ENCODE measurements around the gene NOX5. TPM values are rescaled to one million over a fixed set of nuclear protein-coding genes. Genes with fewer than 3 reads are reported as not detected.

NOX5 gene
- total RNA-seq, 2 experiments from 2014 or later, result not detected

- H4K20me1 ChIP-seq (ENCODE audit: insufficient read depth, low read length), result no peaks in the 10 kb centered on the region
- no TSS peak for BruUV-seq (replicated peaks)
- no peak overlapping the region for H2AFZ ChIP-seq (ENCODE audit: low read length)
- TF ChIP-seq CTCF (conservative IDR thresholded peaks at IDR 0.05; ENCODE audit: low read length) (no peak), EZH2phosphoT487 (IDR thresholded peaks at IDR 0.05; ENCODE audit: borderline replicate concordance, low read depth, low read length) (no peak)
- H3K4me1 ChIP-seq (ENCODE audit: insufficient read depth, low read length, poor library complexity, severe bottlenecking), result no peaks in the 10 kb centered on the region
- H3K4me3 ChIP-seq (ENCODE audit: low read depth, low read length, poor library complexity, severe bottlenecking), result no peak overlapping the region
- no peaks in the 10 kb centered on the region for H3K9me2 ChIP-seq (ENCODE audit: insufficient read depth, low read length)
- no peak overlapping the region for H3K27ac ChIP-seq (ENCODE audit: low read depth, low read length, poor library complexity, severe bottlenecking)
- POLR2A ChIA-PET, result interaction anchor here (0.6 kb wide), 1 partner anchor 300 kb away, joined by 4 read pairs; no protein-coding TSS in a partner anchor
- H3K79me2 ChIP-seq (ENCODE audit: insufficient read depth, low read depth, low read length), result no peaks in the 10 kb centered on the region
- H3K9me3 ChIP-seq (ENCODE audit: low read length), result peaks cover 6% of the 10 kb centered on the region; the same call in 1 of the 2 replicates
- intact Hi-C loops (cut with micrococcal nuclease; ENCODE audit: unreplicated experiment), result no loop called here
- no peak for DNase-seq (ENCODE audit: low spot score)
- no peak overlapping the region for H3K4me2 ChIP-seq (ENCODE audit: low read length)
- H3K36me3 ChIP-seq (ENCODE audit: insufficient read depth, low read length), result no peaks in the 10 kb centered on the region
- CTCF ChIA-PET (ENCODE audit: unreplicated experiment), result no interaction called here
Observed at GRCh38 chr15:69002783-69003182, 11.7 kb upstream of the NOX5 start.

- H2AFZ ChIP-seq (ENCODE audit: low read length), result no peak overlapping the region
- H3K4me3 ChIP-seq (ENCODE audit: low read depth, low read length, poor library complexity, severe bottlenecking), result no peak overlapping the region
- TF ChIP-seq CTCF (conservative IDR thresholded peaks at IDR 0.05; ENCODE audit: low read length), result no peak
- no peak for TF ChIP-seq EZH2phosphoT487 (IDR thresholded peaks at IDR 0.05; ENCODE audit: borderline replicate concordance, low read depth, low read length)
- POLR2A ChIA-PET, result no interaction called here
- no peaks in the 10 kb centered on the region for H3K9me2 ChIP-seq (ENCODE audit: insufficient read depth, low read length)
- H3K4me2 ChIP-seq (ENCODE audit: low read length), result no peak overlapping the region
- no peak overlapping the region for H3K27ac ChIP-seq (ENCODE audit: low read depth, low read length, poor library complexity, severe bottlenecking)
- H4K20me1 ChIP-seq (ENCODE audit: insufficient read depth, low read length), result no peaks in the 10 kb centered on the region
- no peaks in the 10 kb centered on the region for H3K79me2 ChIP-seq (ENCODE audit: insufficient read depth, low read depth, low read length)
- no peaks in the 10 kb centered on the region for H3K36me3 ChIP-seq (ENCODE audit: insufficient read depth, low read length)
- H3K9me3 ChIP-seq (ENCODE audit: low read length), result peaks cover 17% of the 10 kb centered on the region; the same call in 1 of the 2 replicates
- CTCF ChIA-PET (ENCODE audit: unreplicated experiment), result no interaction called here
- no TSS peak for BruUV-seq (replicated peaks)
- DNase-seq (ENCODE audit: low spot score), result no peak
- intact Hi-C loops (cut with micrococcal nuclease; ENCODE audit: unreplicated experiment), result no loop called here
- H3K4me1 ChIP-seq (ENCODE audit: insufficient read depth, low read length, poor library complexity, severe bottlenecking), result no peaks in the 10 kb centered on the region
Observed at GRCh38 chr15:69004011-69004410, 10.5 kb upstream of the NOX5 start.

- CTCF ChIA-PET (ENCODE audit: unreplicated experiment), result no interaction called here
- no peak for DNase-seq (ENCODE audit: low spot score)
- intact Hi-C loops (cut with micrococcal nuclease; ENCODE audit: unreplicated experiment), result no loop called here
- no peak overlapping the region for H3K4me2 ChIP-seq (ENCODE audit: low read length)
- H4K20me1 ChIP-seq (ENCODE audit: insufficient read depth, low read length), result no peaks in the 10 kb centered on the region
- H3K79me2 ChIP-seq (ENCODE audit: insufficient read depth, low read depth, low read length), result no peaks in the 10 kb centered on the region
- H3K27ac ChIP-seq (ENCODE audit: low read depth, low read length, poor library complexity, severe bottlenecking), result no peak overlapping the region
- no TSS peak for BruUV-seq (replicated peaks)
- POLR2A ChIA-PET, result interaction anchor here (0.7 to 1.2 kb wide), 2 partner anchors 14 to 41 kb away, joined by 3 read pairs; no protein-coding TSS in a partner anchor
- peaks cover 17% of the 10 kb centered on the region; the same call in 1 of the 2 replicates for H3K9me3 ChIP-seq (ENCODE audit: low read length)
- H3K9me2 ChIP-seq (ENCODE audit: insufficient read depth, low read length), result no peaks in the 10 kb centered on the region
- TF ChIP-seq EZH2phosphoT487 (IDR thresholded peaks at IDR 0.05; ENCODE audit: borderline replicate concordance, low read depth, low read length) (no peak), CTCF (conservative IDR thresholded peaks at IDR 0.05; ENCODE audit: low read length) (no peak)
- no peak overlapping the region for H3K4me3 ChIP-seq (ENCODE audit: low read depth, low read length, poor library complexity, severe bottlenecking)
- H3K36me3 ChIP-seq (ENCODE audit: insufficient read depth, low read length), result no peaks in the 10 kb centered on the region
- no peak overlapping the region for H2AFZ ChIP-seq (ENCODE audit: low read length)
- no peaks in the 10 kb centered on the region for H3K4me1 ChIP-seq (ENCODE audit: insufficient read depth, low read length, poor library complexity, severe bottlenecking)
Observed at GRCh38 chr15:69008056-69008455, 6.4 kb upstream of the NOX5 start.

Measured in OCI-LY7 (cell line).